GM19452 (cell line): ENCODE results near the gene THNSL1.

Experiments
- ATAC-seq: cut with Tn5 transposase; IDR thresholded peaks from one replicate; pipeline ENCODE4 v1.9.1; 2021; ENCODE audit not compliant: unreplicated experiment

Gene THNSL1

GRCh38 chr10:25057886-25058285 is 41.5 kb downstream of the THNSL1 start:
- no peak for ATAC-seq

GRCh38 chr10:25059990-25060389 is 43.6 kb downstream of the THNSL1 start:
- no peak for ATAC-seq

GRCh38 chr10:25061125-25061524 is 44.7 kb downstream of the THNSL1 start:
- no peak for ATAC-seq

GRCh38 chr10:25061711-25062449 is 45.5 kb downstream of the THNSL1 start:
- ATAC-seq, result no peak

- no peak for ATAC-seq
Measured at GRCh38 chr10:25063157-25063556, 46.7 kb downstream of the THNSL1 start.

- no peak for ATAC-seq
Measured at GRCh38 chr10:25063644-25064043, 47.2 kb downstream of the THNSL1 start.

GRCh38 chr10:25064401-25064800 is 48.0 kb downstream of the THNSL1 start:
- ATAC-seq, result no peak

GRCh38 chr10:25065761-25066476 is 49.5 kb downstream of the THNSL1 start:
- no peak for ATAC-seq

- ATAC-seq, result no peak
Measured at GRCh38 chr10:25068152-25069058, 52.0 kb downstream of the THNSL1 start.

GRCh38 chr10:25071227-25071626 is 54.8 kb downstream of the THNSL1 start:
- no peak for ATAC-seq

- no peak for ATAC-seq
Measured at GRCh38 chr10:25072786-25073185, 56.4 kb downstream of the THNSL1 start.

- no peak for ATAC-seq
Measured at GRCh38 chr10:25075825-25076224, 59.4 kb downstream of the THNSL1 start.
